Epithelial cell of alveolus of lung (primary cell): Measurements from ENCODE around the gene USP17L21. TPM values are rescaled to one million over a fixed set of nuclear protein-coding genes. Genes with fewer than 3 reads are reported as not detected.

ENCODE experiments used
- total RNA-seq: library from RNA; depleted of rRNA; stranded (reverse); fragments of >200 nt; gene quantifications from 2 replicates; pipeline ENCODE4 v1.2.1, GENCODE V29; 2015

Gene USP17L21
- not detected in 2 replicates for total RNA-seq

DNA sequence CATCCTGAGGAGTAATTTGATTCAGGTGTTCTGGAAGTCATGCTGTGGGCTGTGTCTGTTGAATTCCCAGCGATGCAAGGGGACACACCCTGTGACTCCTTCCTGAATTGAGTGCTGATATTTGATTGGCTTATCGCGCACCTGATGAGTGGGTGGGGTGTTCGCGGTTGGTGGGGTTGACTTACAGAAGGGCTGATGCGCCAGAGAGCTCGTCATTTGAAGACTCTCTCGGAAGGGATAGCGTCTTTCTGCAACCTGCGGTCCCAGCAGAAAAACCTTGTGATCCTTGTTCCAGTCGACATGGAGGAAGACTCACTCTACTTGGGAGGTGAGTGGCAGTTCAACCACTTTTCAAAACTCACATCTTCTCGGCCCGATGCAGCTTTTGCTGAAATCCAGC is at the start of gene USP17L21:
TSS of gene USP17L21 (plus strand) at position 301 of the 400 bp plus-strand sequence. CDS start at position 301, 0 bp downstream.

DNA sequence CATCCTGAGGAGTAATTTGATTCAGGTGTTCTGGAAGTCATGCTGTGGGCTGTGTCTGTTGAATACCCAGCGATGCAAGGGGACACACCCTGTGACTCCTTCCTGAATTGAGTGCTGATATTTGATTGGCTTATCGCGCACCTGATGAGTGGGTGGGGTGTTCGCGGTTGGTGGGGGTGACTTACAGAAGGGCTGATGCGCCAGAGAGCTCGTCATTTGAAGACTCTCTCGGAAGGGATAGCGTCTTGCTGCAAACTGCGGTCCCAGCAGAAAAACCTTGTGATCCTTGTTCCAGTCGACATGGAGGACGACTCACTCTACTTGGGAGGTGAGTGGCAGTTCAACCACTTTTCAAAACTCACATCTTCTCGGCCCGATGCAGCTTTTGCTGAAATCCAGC is 47.6 kb upstream of the USP17L21 start, which contains the start of gene USP17L11:
TSS of gene USP17L11 (plus strand) at position 301 of the 400 bp plus-strand sequence. CDS start at position 301, 0 bp downstream.

DNA sequence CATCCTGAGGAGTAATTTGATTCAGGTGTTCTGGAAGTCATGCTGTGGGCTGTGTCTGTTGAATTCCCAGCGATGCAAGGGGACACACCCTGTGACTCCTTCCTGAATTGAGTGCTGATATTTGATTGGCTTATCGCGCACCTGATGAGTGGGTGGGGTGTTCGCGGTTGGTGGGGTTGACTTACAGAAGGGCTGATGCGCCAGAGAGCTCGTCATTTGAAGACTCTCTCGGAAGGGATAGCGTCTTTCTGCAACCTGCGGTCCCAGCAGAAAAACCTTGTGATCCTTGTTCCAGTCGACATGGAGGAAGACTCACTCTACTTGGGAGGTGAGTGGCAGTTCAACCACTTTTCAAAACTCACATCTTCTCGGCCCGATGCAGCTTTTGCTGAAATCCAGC is 42.8 kb upstream of the USP17L21 start, which contains the start of gene USP17L12:
TSS of gene USP17L12 (plus strand) at position 301 of the 400 bp plus-strand sequence. CDS start at position 301, 0 bp downstream.

GRCh38 chr4:9224596-9224995 is 38.1 kb upstream of the USP17L21 start, which contains the start of gene USP17L13:
Gene USP17L13, plus strand, starts transcription at chr4:9224896. Its CDS starts 0 bp downstream, at chr4:9224896.

DNA sequence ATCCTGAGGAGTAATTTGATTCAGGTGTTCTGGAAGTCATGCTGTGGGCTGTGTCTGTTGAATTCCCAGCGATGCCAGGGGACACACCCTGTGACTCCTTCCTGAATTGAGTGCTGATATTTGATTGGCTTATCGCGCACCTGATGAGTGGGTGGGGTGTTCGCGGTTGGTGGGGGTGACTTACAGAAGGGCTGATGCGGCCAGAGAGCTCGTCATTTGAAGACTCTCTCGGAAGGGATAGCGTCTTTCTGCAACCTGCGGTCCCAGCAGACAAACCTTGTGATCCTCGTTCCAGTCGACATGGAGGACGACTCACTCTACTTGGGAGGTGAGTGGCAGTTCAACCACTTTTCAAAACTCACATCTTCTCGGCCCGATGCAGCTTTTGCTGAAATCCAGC is 28.6 kb upstream of the USP17L21 start, which contains the start of gene USP17L15:
TSS of gene USP17L15 (plus strand) at position 301 of the 400 bp plus-strand sequence. CDS start at position 301, 0 bp downstream.

GRCh38 chr4:9243579-9243978 is 19.1 kb upstream of the USP17L21 start, which contains the start of gene USP17L17:
Gene USP17L17, plus strand, starts transcription at chr4:9243879. Its CDS starts 0 bp downstream, at chr4:9243879.

GRCh38 chr4:9247953-9248680 is 14.6 kb upstream of the USP17L21 start, which contains the start of gene USP17L18:
Gene USP17L18, plus strand, starts transcription at chr4:9248630. Its CDS starts 0 bp downstream, at chr4:9248630.

DNA sequence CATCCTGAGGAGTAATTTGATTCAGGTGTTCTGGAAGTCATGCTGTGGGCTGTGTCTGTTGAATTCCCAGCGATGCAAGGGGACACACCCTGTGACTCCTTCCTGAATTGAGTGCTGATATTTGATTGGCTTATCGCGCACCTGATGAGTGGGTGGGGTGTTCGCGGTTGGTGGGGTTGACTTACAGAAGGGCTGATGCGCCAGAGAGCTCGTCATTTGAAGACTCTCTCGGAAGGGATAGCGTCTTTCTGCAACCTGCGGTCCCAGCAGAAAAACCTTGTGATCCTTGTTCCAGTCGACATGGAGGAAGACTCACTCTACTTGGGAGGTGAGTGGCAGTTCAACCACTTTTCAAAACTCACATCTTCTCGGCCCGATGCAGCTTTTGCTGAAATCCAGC is 9.6 kb upstream of the USP17L21 start, which contains the start of gene USP17L19:
TSS of gene USP17L19 (plus strand) at position 301 of the 400 bp plus-strand sequence. CDS start at position 301, 0 bp downstream.

GRCh38 chr4:9257824-9258223 is 4.8 kb upstream of the USP17L21 start, which contains the start of gene USP17L20:
Gene USP17L20, plus strand, starts transcription at chr4:9258124. Its CDS starts 0 bp downstream, at chr4:9258124.

GRCh38 chr4:9267319-9267718 is 4.6 kb downstream of the USP17L21 start, which contains the start of gene USP17L22:
Gene USP17L22, plus strand, starts transcription at chr4:9267619. Its CDS starts 0 bp downstream, at chr4:9267619.

Other genes starting within 250 kb of the USP17L21 start
- not detected in 2 replicates for gene FAM90A26, start 92.5 kb upstream of the USP17L21 start, total RNA-seq
- not detected in 2 replicates for gene USP17L10, start 52.2 kb upstream of the USP17L21 start, total RNA-seq
- not detected in 2 replicates for gene USP17L11, start 47.5 kb upstream of the USP17L21 start, total RNA-seq
- not detected in 2 replicates for gene USP17L12, start 42.7 kb upstream of the USP17L21 start, total RNA-seq
- gene USP17L13, start 38.0 kb upstream of the USP17L21 start, total RNA-seq, result not detected in 2 replicates
- gene USP17L15, start 28.5 kb upstream of the USP17L21 start, total RNA-seq, result not detected in 2 replicates
- not detected in 2 replicates for gene USP17L17, start 19.0 kb upstream of the USP17L21 start, total RNA-seq
- not detected in 2 replicates for gene USP17L18, start 14.2 kb upstream of the USP17L21 start, total RNA-seq
- not detected in 2 replicates for gene USP17L19, start 9.5 kb upstream of the USP17L21 start, total RNA-seq
- not detected in 2 replicates for gene USP17L20, start 4.7 kb upstream of the USP17L21 start, total RNA-seq
- not detected in 2 replicates for gene USP17L22, start 4.7 kb downstream of the USP17L21 start, total RNA-seq
- gene USP17L24, start 62.3 kb downstream of the USP17L21 start, total RNA-seq, result not detected in 2 replicates
- not detected in 2 replicates for gene USP17L25, start 67.0 kb downstream of the USP17L21 start, total RNA-seq
- not detected in 2 replicates for gene USP17L26, start 71.8 kb downstream of the USP17L21 start, total RNA-seq
- not detected in 2 replicates for gene USP17L5, start 76.5 kb downstream of the USP17L21 start, total RNA-seq
- not detected in 2 replicates for gene USP17L27, start 81.3 kb downstream of the USP17L21 start, total RNA-seq
- gene USP17L28, start 86.0 kb downstream of the USP17L21 start, total RNA-seq, result not detected in 2 replicates
- not detected in 2 replicates for gene USP17L29, start 90.8 kb downstream of the USP17L21 start, total RNA-seq
- gene USP17L30, start 100.3 kb downstream of the USP17L21 start, total RNA-seq, result not detected in 2 replicates
- gene DEFB131A, start 181.5 kb downstream of the USP17L21 start, total RNA-seq, result not detected in 2 replicates